Common myeloid progenitor, CD34-positive (primary cell): ENCODE results near the gene CD38.

Experiments used
- CTCF ChIA-PET: fragments of 350-600 bp; sonication (Branson Sonifier 250); formaldehyde crosslinking; loops from one replicate; lab custom pipeline; 2021; ENCODE audit warnings: antibody characterized with exemption; lab: Charles Lee
- POLR2A ChIA-PET: fragments of 350-600 bp; sonication (Branson Sonifier 250); formaldehyde crosslinking; loops from one replicate; lab custom pipeline; 2021; ENCODE audit warnings: antibody characterized with exemption; lab: Charles Lee
- DNase-seq, 3 donors: peaks; one replicate each; pipeline versions ENCODE4 v3.0.0 to v3.0.0-alpha.2; 2013
- H3K27ac ChIP-seq, 2 experiments: 1 replicate in 1 of 2; 2 replicates in 1 of 2; pipeline ENCODE4 v1.7.0; 2013; ENCODE audit warnings: inconsistent platforms in 2 of 2, low read length in 2 of 2, mild to moderate bottlenecking in 2 of 2, low read depth in 1 of 2, moderate library complexity in 1 of 2; ENCODE audit not compliant: severe bottlenecking in 2 of 2, insufficient read depth in 1 of 2, poor library complexity in 1 of 2
- H3K27me3 ChIP-seq, 5 experiments: replicated peaks in 2 of 5; 1 replicate in 3 of 5; 2 replicates in 2 of 5; pipeline versions ENCODE4 v1.6.1 to v1.7.0; 2013; ENCODE audit warnings: low read length in 4 of 5, mild to moderate bottlenecking in 2 of 5, moderate library complexity in 2 of 5, inconsistent platforms in 1 of 5; ENCODE audit not compliant: insufficient read depth in 5 of 5, control insufficient read depth in 4 of 5
- H3K36me3 ChIP-seq, 4 experiments: 1 replicate in 2 of 4; 2 replicates in 2 of 4; pipeline versions ENCODE4 v1.6.1 to v1.7.0; 2013; ENCODE audit warnings: low read length in 3 of 4, control low read depth in 1 of 4, mild to moderate bottlenecking in 1 of 4; ENCODE audit not compliant: control insufficient read depth in 4 of 4, insufficient read depth in 4 of 4
- H3K4me1 ChIP-seq, 4 experiments: 1 replicate in 3 of 4; 2 replicates in 1 of 4; pipeline versions ENCODE4 v1.6.1 to v1.7.1; 2013; ENCODE audit warnings: low read length in 3 of 4, mild to moderate bottlenecking in 3 of 4, control low read depth in 1 of 4, inconsistent platforms in 1 of 4, moderate library complexity in 1 of 4; ENCODE audit not compliant: control insufficient read depth in 4 of 4, insufficient read depth in 4 of 4; ENCODE audit errors: control extremely low read depth in 1 of 4
- H3K4me3 ChIP-seq, 7 experiments: 1 replicate in 4 of 7; 2 replicates in 3 of 7; pipeline versions ENCODE4 v1.5.1 to v1.7.0; 2013; ENCODE audit warnings: mild to moderate bottlenecking in 7 of 7, low read length in 6 of 7, moderate library complexity in 6 of 7, inconsistent platforms in 2 of 7, low read depth in 2 of 7, control low read depth in 1 of 7; ENCODE audit not compliant: insufficient read depth in 4 of 7, control insufficient read depth in 1 of 7; ENCODE audit errors: extremely low read depth in 1 of 7
- H3K9me3 ChIP-seq, 5 experiments: 1 replicate in 4 of 5; 2 replicates in 1 of 5; pipeline versions ENCODE4 v1.6.1 to v1.7.1; 2013; ENCODE audit warnings: low read length in 4 of 5, mild to moderate bottlenecking in 2 of 5, inconsistent platforms in 1 of 5, low read depth in 1 of 5, moderate library complexity in 1 of 5; ENCODE audit not compliant: control insufficient read depth in 4 of 5, insufficient read depth in 2 of 5; ENCODE audit errors: control extremely low read depth in 1 of 5
- WGBS: methylation state at CpG from one replicate; pipeline ENCODE4 v1.1.5; 2013; ENCODE audit not compliant: insufficient coverage; 5-methylcytosine and 5-hydroxymethylcytosine counted together

CD38 gene

DNA sequence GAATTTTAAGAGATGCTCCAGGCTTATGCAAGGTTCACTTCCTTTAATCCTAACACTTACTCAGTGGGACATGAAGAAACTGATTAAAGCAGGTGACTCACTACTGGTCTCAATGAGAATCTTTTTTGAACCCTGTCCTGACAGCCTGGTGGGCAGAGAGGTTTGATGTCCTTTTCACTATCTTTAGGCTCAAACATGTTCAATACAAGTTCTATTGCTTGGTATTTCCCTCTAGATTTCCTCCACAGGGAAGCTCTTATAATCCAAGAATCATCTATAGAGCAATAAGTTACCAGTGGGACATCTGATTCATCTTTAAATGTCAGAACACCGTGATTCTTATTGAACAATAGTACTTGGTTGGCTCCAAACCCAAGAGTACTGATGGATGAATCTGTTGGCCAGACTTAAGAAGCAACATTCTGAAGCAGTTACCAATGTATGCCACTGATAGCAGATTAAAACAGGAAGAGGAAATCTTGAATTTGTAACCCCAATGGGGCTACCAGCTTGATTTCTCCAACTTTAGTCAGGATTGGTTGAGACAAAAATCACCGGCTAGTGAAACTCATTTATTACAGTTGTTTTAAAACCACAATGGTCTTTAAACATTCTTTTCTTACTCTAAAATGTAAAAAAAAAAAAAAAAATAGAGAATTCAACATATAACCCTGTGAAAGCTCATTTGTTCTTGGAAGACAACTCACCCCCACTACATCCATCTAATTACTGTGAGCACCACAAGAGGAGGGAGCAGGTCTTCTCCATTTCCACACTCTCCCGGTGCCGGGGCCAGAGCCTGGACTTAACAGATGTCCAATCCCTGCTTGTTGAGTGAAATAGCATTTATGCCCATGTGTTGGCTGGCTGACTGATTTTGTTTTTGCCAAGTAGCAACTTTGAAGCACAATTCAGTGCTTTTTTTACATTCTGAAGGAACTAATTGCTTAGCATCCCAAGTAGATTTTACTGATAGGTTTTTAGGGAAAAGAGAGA, 117.1 kb downstream of the CD38 start:
- H3K27me3 ChIP-seq, result no peaks in the 10 kb centered on the region
- H3K27ac ChIP-seq, result no peak overlapping the region
- POLR2A ChIA-PET, result no interaction called here
- no peaks in the 10 kb centered on the region for H3K36me3 ChIP-seq
- WGBS, result 75% methylated on average over 1 of the region's 4 CpGs
- no peak for DNase-seq
- no peaks in the 10 kb centered on the region for H3K9me3 ChIP-seq
- peaks cover 3 to 6% (median 5%) of the 10 kb centered on the region in 4 experiments for H3K4me1 ChIP-seq
- CTCF ChIA-PET, result interaction anchor here (0.8 to 1.5 kb wide), 3 partner anchors 9 to 12 kb away, joined by 3 to 6 read pairs (median 4); no protein-coding TSS in a partner anchor
- no peak overlapping the region for H3K4me3 ChIP-seq

DNA sequence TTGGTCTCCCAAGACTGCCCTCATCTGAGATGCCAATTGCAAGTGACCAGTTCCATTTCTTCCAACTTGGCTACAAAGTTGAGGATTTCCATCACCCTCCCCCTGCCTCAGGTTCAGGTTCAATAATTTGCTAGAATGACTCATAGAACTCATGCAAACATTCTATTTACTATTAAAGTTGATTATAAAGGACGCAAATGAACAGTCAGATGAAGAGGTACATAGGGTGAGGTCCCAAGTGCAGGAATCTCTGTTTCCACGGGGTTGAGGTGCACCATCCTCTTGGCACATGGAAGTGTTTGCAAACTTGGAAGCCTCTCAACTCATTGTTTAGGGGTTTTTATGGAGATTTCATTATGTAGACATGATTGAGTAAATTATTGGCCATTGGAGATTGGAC, 119.4 kb downstream of the CD38 start:
- Histone ChIP-seq H3K4me1 (peaks cover 0 to 4% (median 2%) of the 10 kb centered on the region in 4 experiments), H3K27me3 (no peaks in the 10 kb centered on the region), H3K9me3 (no peaks in the 10 kb centered on the region), H3K4me3 (no peak overlapping the region), H3K36me3 (no peaks in the 10 kb centered on the region), H3K27ac (no peak overlapping the region)
- 92% methylated on average over 2 of the region's 2 CpGs for WGBS
- DNase-seq, result no peak
- CTCF ChIA-PET, result interaction anchor here (1.5 kb wide), 1 partner anchor 15 kb away, joined by 5 read pairs; no protein-coding TSS in a partner anchor
- POLR2A ChIA-PET, result no interaction called here

DNA sequence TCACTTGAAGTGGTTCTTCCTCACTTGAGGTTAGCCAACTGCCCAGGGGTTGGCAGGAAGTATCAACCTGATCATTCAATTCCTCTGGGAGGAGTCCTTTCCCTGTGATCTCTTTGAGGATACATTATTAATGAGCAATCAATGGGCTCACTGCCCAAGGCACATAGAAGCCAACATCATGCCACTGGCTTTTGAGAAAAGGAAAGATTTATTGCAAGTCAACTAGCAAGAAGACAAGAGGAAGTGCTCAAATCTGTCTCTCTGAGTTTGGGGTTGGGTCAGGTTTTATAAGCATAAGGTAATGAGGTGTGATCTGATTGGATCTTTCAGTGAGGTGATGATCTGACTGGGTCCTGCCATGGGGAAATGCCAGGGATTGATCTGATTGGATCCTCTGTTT, 120.8 kb downstream of the CD38 start:
- DNase-seq, result no peak
- Histone ChIP-seq H3K27ac (no peak overlapping the region), H3K4me1 (peaks cover 0 to 7% (median 3%) of the 10 kb centered on the region in 4 experiments), H3K36me3 (no peaks in the 10 kb centered on the region), H3K9me3 (no peaks in the 10 kb centered on the region), H3K4me3 (no peak overlapping the region), H3K27me3 (no peaks in the 10 kb centered on the region)
- CTCF ChIA-PET, result interaction anchor here (1.5 kb wide), 1 partner anchor 16 kb away, joined by 5 read pairs; no protein-coding TSS in a partner anchor
- POLR2A ChIA-PET, result no interaction called here

DNA sequence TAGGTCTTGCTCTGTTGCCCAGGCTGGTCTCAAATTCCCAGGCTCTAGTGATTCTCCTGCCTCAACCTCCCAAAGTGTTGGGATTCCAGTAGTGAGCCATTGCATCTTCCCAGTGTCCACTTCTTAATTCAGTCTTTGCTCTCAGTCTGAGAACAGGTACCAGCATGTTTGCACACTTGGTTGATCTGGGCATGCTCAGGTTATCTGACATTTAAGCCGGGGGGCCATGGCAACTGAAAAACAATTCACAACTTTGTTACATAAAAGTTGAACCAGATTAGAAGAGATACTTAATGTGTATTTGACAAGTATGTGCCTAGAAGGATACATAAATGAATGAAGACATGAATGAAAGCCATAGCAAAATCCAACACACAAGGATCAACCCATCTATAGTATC, 121.4 kb downstream of the CD38 start:
- Histone ChIP-seq H3K4me3 (no peak overlapping the region), H3K9me3 (peaks cover 0 to 2% (median 0%) of the 10 kb centered on the region in 5 experiments), H3K27ac (no peak overlapping the region), H3K36me3 (no peaks in the 10 kb centered on the region), H3K27me3 (no peaks in the 10 kb centered on the region), H3K4me1 (peaks cover 0 to 7% (median 3%) of the 10 kb centered on the region in 4 experiments)
- WGBS, result no CpG with 5 or more reads among the region's 1 CpG
- ChIA-PET CTCF (no interaction called here), POLR2A (no interaction called here)
- no peak for DNase-seq

DNA sequence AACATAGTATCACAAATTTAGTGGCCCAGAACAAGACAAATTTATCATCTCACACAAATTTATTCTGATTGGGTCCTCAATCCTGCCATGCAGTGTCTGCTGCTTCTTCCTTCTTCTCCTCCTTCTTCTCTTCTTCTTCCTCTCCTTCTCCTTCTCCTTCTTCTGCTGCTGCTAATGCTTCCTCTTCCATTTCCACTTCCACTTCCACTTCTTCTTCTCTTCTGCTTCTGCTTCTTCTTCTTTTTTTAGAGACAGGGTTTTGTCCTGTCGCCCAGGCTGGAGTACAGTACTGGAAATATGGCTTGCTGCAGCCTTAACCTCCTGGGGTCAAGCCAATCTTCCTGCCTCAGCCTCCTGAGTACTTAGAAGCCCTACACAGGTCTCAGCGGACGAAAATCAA, 122.9 kb downstream of the CD38 start:
- 100% methylated on average over 1 of the region's 3 CpGs for WGBS
- Histone ChIP-seq H3K4me3 (no peak overlapping the region), H3K27ac (no peak overlapping the region), H3K4me1 (peaks cover 0 to 7% (median 3%) of the 10 kb centered on the region in 4 experiments), H3K27me3 (peaks cover 0 to 3% (median 0%) of the 10 kb centered on the region in 5 experiments), H3K9me3 (peaks cover 0 to 2% (median 0%) of the 10 kb centered on the region in 5 experiments), H3K36me3 (no peaks in the 10 kb centered on the region)
- DNase-seq, result no peak
- CTCF ChIA-PET, result interaction anchor here (2.3 kb wide), 1 partner anchor 19 kb away, joined by 6 read pairs; no protein-coding TSS in a partner anchor
- POLR2A ChIA-PET, result no interaction called here

DNA sequence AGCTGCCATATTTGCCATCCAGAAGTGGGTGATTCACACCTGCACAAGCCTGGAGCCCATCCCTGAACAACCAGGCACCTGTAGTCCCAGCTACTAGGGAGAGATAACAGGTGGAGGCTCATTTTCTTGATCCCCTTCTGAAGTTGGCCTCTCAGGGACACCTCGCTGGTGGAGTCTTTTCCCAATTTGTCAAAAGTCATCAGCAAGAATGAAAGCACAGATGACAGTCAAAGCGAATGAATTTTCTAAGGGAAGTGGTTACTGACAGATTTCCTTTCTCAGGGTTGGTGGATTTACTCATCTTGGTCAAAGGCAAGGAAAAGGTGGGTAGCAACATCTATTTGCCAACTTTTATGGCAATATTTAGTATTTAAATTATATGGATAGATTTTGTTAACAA, 123.9 kb downstream of the CD38 start:
- ChIA-PET CTCF (interaction anchor here (1.0 to 2.3 kb wide), 2 partner anchors 10 to 20 kb away, joined by 3 to 6 read pairs; no protein-coding TSS in a partner anchor), POLR2A (no interaction called here)
- Histone ChIP-seq H3K27ac (no peak overlapping the region), H3K4me1 (peaks cover 0 to 7% (median 4%) of the 10 kb centered on the region in 4 experiments), H3K4me3 (no peak overlapping the region), H3K36me3 (no peaks in the 10 kb centered on the region), H3K27me3 (peaks cover 0 to 3% (median 0%) of the 10 kb centered on the region in 5 experiments), H3K9me3 (peaks cover 0 to 2% (median 0%) of the 10 kb centered on the region in 5 experiments)
- 89% methylated on average over 1 of the region's 2 CpGs for WGBS
- peak in 2 of 3 donors; percentile 22 to 26 for DNase-seq
